Osteoblast (primary cell): ENCODE results near the gene JARID2. TPM values are rescaled to one million over a fixed set of nuclear protein-coding genes. Genes with fewer than 3 reads are reported as not detected.

Experiments
- DNase-seq: peaks from one replicate; pipeline ENCODE4 v3.0.0; 2011; ENCODE audit warnings: low spot score, mixed read lengths; ENCODE audit not compliant: insufficient read length; ENCODE audit errors: missing footprints
- H2AFZ ChIP-seq: 2 replicates; pipeline ENCODE4 v1.6.0; 2011; ENCODE audit warnings: mild to moderate bottlenecking, low read length
- H3K27ac ChIP-seq: 2 replicates; pipeline ENCODE4 v1.5.1; 2011; ENCODE audit warnings: mild to moderate bottlenecking, low read depth, low read length, moderate library complexity
- H3K27me3 ChIP-seq: 2 replicates; pipeline ENCODE4 v1.6.0; 2012; ENCODE audit warnings: mild to moderate bottlenecking, control low read depth, inconsistent platforms, low read length, moderate library complexity; ENCODE audit not compliant: insufficient read depth
- H3K36me3 ChIP-seq: 2 replicates; pipeline ENCODE4 v1.5.1; 2011; ENCODE audit warnings: mild to moderate bottlenecking, low read length, control low read depth, moderate library complexity; ENCODE audit not compliant: insufficient read depth
- H3K4me1 ChIP-seq: 2 replicates; pipeline ENCODE4 v1.5.1; 2011; ENCODE audit warnings: mild to moderate bottlenecking, low read length, control low read depth, moderate library complexity; ENCODE audit not compliant: insufficient read depth
- H3K4me2 ChIP-seq: 2 replicates; pipeline ENCODE4 v1.6.0; 2011; ENCODE audit warnings: mild to moderate bottlenecking, low read length; ENCODE audit not compliant: insufficient read depth
- H3K4me3 ChIP-seq: fragments of 200-600 bp; sonication (generic); 3 replicates; pipeline ENCODE4 v1.5.1; 2012; ENCODE audit warnings: mild to moderate bottlenecking, low read length, inconsistent platforms; ENCODE audit not compliant: insufficient read depth
- H3K79me2 ChIP-seq: 2 replicates; pipeline ENCODE4 v1.6.0; 2012; ENCODE audit warnings: mild to moderate bottlenecking, low read length, control low read depth, inconsistent platforms; ENCODE audit not compliant: insufficient read depth
- H3K9me3 ChIP-seq: 2 replicates; pipeline ENCODE4 v1.5.1; 2011; ENCODE audit warnings: low read depth, low read length, control low read depth
- H4K20me1 ChIP-seq: 2 replicates; pipeline ENCODE4 v1.6.0; 2012; ENCODE audit warnings: mild to moderate bottlenecking, low read length, control low read depth; ENCODE audit not compliant: insufficient read depth
- CTCF ChIP-seq: IDR thresholded peaks from 2 replicates; pipeline ENCODE4 v1.5.1; 2011; ENCODE audit warnings: mild to moderate bottlenecking, low read depth, low read length, moderate library complexity; ENCODE audit errors: extremely low read depth
- total RNA-seq: library from RNA; depleted of rRNA; stranded (reverse); fragments of >200 nt; gene quantifications from 2 replicates; pipeline ENCODE4 v1.2.3, GENCODE V29; 2012

The JARID2 gene
- total RNA-seq, 1 donor: 10.5 TPM

- H3K4me3 ChIP-seq: no peak overlapping the region
- no peak overlapping the region for H2AFZ ChIP-seq
- H3K4me2 ChIP-seq: no peak overlapping the region
- no peaks in the 10 kb centered on the region for H3K27me3 ChIP-seq
- no peaks in the 10 kb centered on the region for H3K9me3 ChIP-seq
- H3K36me3 ChIP-seq: no peaks in the 10 kb centered on the region
- H4K20me1 ChIP-seq: peaks cover 41% of the 10 kb centered on the region
- TF ChIP-seq CTCF: peak; percentile 38
- H3K4me1 ChIP-seq: peaks cover 33% of the 10 kb centered on the region
- H3K27ac ChIP-seq: no peak overlapping the region
- H3K79me2 ChIP-seq: peaks cover 94% of the 10 kb centered on the region
- DNase-seq: no peak
Observed at GRCh38 chr6:15254070-15254975, 8.5 kb downstream of the JARID2 start.

- Histone ChIP-seq H3K36me3 (no peaks in the 10 kb centered on the region), H3K4me1 (peaks cover 37% of the 10 kb centered on the region), H3K4me3 (no peak overlapping the region), H3K27me3 (no peaks in the 10 kb centered on the region), H3K79me2 (peaks cover 85% of the 10 kb centered on the region), H3K27ac (no peak overlapping the region), H3K9me3 (no peaks in the 10 kb centered on the region), H4K20me1 (peaks cover 44% of the 10 kb centered on the region), H3K4me2 (no peak overlapping the region), H2AFZ (no peak overlapping the region)
- DNase-seq: no peak
- TF ChIP-seq CTCF: no peak
Observed at GRCh38 chr6:15255481-15255880, 9.6 kb downstream of the JARID2 start.

- no peaks in the 10 kb centered on the region for H3K9me3 ChIP-seq
- H3K4me2 ChIP-seq: no peak overlapping the region
- H4K20me1 ChIP-seq: peaks cover 42% of the 10 kb centered on the region
- H3K27me3 ChIP-seq: no peaks in the 10 kb centered on the region
- H3K4me1 ChIP-seq: peaks cover 42% of the 10 kb centered on the region
- TF ChIP-seq CTCF: no peak
- H3K4me3 ChIP-seq: no peak overlapping the region
- peaks cover 83% of the 10 kb centered on the region for H3K79me2 ChIP-seq
- no peak overlapping the region for H3K27ac ChIP-seq
- no peak overlapping the region for H2AFZ ChIP-seq
- H3K36me3 ChIP-seq: no peaks in the 10 kb centered on the region
- DNase-seq: no peak
Observed at GRCh38 chr6:15255909-15256395, 10.1 kb downstream of the JARID2 start.

GRCh38 chr6:15256538-15257271 is 10.8 kb downstream of the JARID2 start:
- Histone ChIP-seq H3K4me2 (no peak overlapping the region), H3K27ac (no peak overlapping the region), H3K27me3 (no peaks in the 10 kb centered on the region), H2AFZ (no peak overlapping the region), H3K4me1 (peaks cover 44% of the 10 kb centered on the region), H3K79me2 (peaks cover 84% of the 10 kb centered on the region), H3K4me3 (no peak overlapping the region), H3K9me3 (no peaks in the 10 kb centered on the region), H4K20me1 (peaks cover 37% of the 10 kb centered on the region), H3K36me3 (no peaks in the 10 kb centered on the region)
- no peak for TF ChIP-seq CTCF
- no peak for DNase-seq
